ENCODE results near the gene SNAPIN. TPM values are rescaled to one million over a fixed set of nuclear protein-coding genes. Genes with fewer than 3 reads are reported as not detected.

The SNAPIN gene
- total and polyA plus RNA-seq, 4 donors: 26.3 to 38.1 (median 33.6) TPM

DNA sequence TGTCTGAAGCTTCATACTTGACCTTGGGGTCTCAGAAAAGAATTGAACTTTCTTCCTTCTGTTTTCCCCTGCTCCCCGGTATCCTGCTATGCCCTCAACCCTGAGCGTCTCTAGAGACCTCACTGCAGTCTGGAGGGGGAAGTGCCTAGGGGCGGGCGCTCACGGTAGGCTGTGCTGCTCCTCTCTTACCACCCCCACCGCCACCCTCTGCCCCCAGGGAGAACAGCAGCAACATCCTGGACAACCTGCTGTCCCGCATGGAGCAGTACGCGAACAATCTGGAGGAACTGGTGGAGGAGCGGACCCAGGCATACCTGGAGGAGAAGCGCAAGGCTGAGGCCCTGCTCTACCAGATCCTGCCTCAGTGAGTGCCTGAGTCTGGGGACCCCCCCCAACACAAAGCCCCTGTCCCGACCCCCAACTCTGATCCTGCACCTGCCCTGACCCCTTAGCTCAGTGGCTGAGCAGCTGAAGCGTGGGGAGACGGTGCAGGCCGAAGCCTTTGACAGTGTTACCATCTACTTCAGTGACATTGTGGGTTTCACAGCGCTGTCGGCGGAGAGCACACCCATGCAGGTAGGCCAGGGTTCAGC lies 30.3 kb downstream of the SNAPIN start:
- H3K9ac ChIP-seq (ENCODE audit: insufficient read depth in 1 of 2, low read length in 2 of 2): no peak overlapping the region
- peaks cover 0 to 35% (median 0%) of the 10 kb centered on the region in 4 donors for H3K36me3 ChIP-seq (ENCODE audit: control insufficient read depth in 4 of 4, insufficient read depth in 4 of 4, low read length in 4 of 4)
- no peak overlapping the region for H3K4me3 ChIP-seq
- H3K9me3 ChIP-seq (ENCODE audit: control insufficient read depth in 4 of 4, insufficient read depth in 3 of 4, low read length in 3 of 4): no peaks in the 10 kb centered on the region
- no peak for DNase-seq
- WGBS, 2 donors: 87 to 90% methylated on average over 18 of the region's 18 CpGs
- TF ChIP-seq, protein P1, sequence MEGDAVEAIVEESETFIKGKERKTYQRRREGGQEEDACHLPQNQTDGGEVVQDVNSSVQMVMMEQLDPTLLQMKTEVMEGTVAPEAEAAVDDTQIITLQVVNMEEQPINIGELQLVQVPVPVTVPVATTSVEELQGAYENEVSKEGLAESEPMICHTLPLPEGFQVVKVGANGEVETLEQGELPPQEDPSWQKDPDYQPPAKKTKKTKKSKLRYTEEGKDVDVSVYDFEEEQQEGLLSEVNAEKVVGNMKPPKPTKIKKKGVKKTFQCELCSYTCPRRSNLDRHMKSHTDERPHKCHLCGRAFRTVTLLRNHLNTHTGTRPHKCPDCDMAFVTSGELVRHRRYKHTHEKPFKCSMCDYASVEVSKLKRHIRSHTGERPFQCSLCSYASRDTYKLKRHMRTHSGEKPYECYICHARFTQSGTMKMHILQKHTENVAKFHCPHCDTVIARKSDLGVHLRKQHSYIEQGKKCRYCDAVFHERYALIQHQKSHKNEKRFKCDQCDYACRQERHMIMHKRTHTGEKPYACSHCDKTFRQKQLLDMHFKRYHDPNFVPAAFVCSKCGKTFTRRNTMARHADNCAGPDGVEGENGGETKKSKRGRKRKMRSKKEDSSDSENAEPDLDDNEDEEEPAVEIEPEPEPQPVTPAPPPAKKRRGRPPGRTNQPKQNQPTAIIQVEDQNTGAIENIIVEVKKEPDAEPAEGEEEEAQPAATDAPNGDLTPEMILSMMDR (IDR thresholded peaks at IDR 0.05; ENCODE audit: control extremely low read depth, extremely low read depth): no peak
- no peak for ATAC-seq (ENCODE audit: insufficient read depth, low FRiP score)
- peaks cover 0 to 3% (median 0%) of the 10 kb centered on the region in 5 donors for H3K4me1 ChIP-seq (ENCODE audit: control insufficient read depth in 5 of 5, insufficient read depth in 5 of 5, low read length in 5 of 5)
- H3K27me3 ChIP-seq (ENCODE audit: control insufficient read depth in 3 of 3, insufficient read depth in 3 of 3, low read length in 2 of 3): no peaks in the 10 kb centered on the region
- no peak overlapping the region for H3K27ac ChIP-seq (ENCODE audit: low read depth in 1 of 2, low read length in 1 of 2)

DNA sequence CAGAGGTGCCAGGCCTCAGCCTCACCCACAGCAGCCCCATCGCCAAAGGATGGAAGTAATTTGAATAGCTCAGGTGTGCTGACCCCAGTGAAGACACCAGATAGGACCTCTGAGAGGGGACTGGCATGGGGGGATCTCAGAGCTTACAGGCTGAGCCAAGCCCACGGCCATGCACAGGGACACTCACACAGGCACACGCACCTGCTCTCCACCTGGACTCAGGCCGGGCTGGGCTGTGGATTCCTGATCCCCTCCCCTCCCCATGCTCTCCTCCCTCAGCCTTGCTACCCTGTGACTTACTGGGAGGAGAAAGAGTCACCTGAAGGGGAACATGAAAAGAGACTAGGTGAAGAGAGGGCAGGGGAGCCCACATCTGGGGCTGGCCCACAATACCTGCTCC lies 35.0 kb downstream of the SNAPIN start:
- 83 to 95% methylated on average over 4 of the region's 4 CpGs for WGBS, 2 donors
- H3K27me3 ChIP-seq (ENCODE audit: control insufficient read depth in 3 of 3, insufficient read depth in 3 of 3, low read length in 2 of 3): no peaks in the 10 kb centered on the region
- no peak overlapping the region for H3K4me3 ChIP-seq
- TF ChIP-seq, protein P1 (IDR thresholded peaks at IDR 0.05; ENCODE audit: control extremely low read depth, extremely low read depth): no peak
- ATAC-seq (ENCODE audit: insufficient read depth, low FRiP score) (no peak), DNase-seq (no peak)
- H3K9me3 ChIP-seq (ENCODE audit: control insufficient read depth in 4 of 4, insufficient read depth in 3 of 4, low read length in 3 of 4): no peaks in the 10 kb centered on the region
- H3K4me1 ChIP-seq (ENCODE audit: control insufficient read depth in 5 of 5, insufficient read depth in 5 of 5, low read length in 5 of 5): peaks cover 0 to 4% (median 0%) of the 10 kb centered on the region in 5 donors
- H3K9ac ChIP-seq (ENCODE audit: insufficient read depth in 1 of 2, low read length in 2 of 2): no peak overlapping the region
- no peak overlapping the region for H3K27ac ChIP-seq (ENCODE audit: low read depth in 1 of 2, low read length in 1 of 2)
- peaks cover 0 to 17% (median 0%) of the 10 kb centered on the region in 4 donors for H3K36me3 ChIP-seq (ENCODE audit: control insufficient read depth in 4 of 4, insufficient read depth in 4 of 4, low read length in 4 of 4)

DNA sequence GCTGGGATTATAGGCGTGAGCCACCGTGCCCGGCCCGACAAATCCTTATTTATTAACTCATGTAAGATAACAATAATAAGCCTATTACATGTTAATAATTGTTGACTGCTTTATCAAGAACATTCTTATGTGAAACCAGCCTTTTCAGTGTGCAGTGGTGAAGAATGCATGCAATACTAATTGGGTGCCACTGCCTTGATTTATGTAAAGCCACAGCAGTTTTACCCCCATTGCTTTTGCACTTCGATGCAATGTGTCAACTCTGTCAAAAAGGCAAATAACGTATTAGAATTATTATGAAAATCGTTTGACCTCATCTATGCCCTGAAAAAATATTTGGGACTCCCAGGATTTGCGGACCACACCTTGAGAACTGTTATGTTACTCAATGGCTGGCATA lies 38.2 kb downstream of the SNAPIN start:
- no peak for DNase-seq
- no peak overlapping the region for H3K27ac ChIP-seq (ENCODE audit: low read depth in 1 of 2, low read length in 1 of 2)
- ATAC-seq (ENCODE audit: insufficient read depth, low FRiP score): no peak
- TF ChIP-seq, protein P1 (IDR thresholded peaks at IDR 0.05; ENCODE audit: control extremely low read depth, extremely low read depth): no peak
- H3K9me3 ChIP-seq (ENCODE audit: control insufficient read depth in 4 of 4, insufficient read depth in 3 of 4, low read length in 3 of 4): no peaks in the 10 kb centered on the region
- peaks cover 0 to 11% (median 4%) of the 10 kb centered on the region in 5 donors for H3K4me1 ChIP-seq (ENCODE audit: control insufficient read depth in 5 of 5, insufficient read depth in 5 of 5, low read length in 5 of 5)
- 87 to 95% methylated on average over 8 of the region's 8 CpGs for WGBS, 2 donors
- no peaks in the 10 kb centered on the region for H3K27me3 ChIP-seq (ENCODE audit: control insufficient read depth in 3 of 3, insufficient read depth in 3 of 3, low read length in 2 of 3)
- H3K9ac ChIP-seq (ENCODE audit: insufficient read depth in 1 of 2, low read length in 2 of 2): no peak overlapping the region
- peaks cover 0 to 8% (median 0%) of the 10 kb centered on the region in 4 donors for H3K36me3 ChIP-seq (ENCODE audit: control insufficient read depth in 4 of 4, insufficient read depth in 4 of 4, low read length in 4 of 4)
- H3K4me3 ChIP-seq: no peak overlapping the region

All from lung (tissue), 12 donors.